GM12891 (cell line): ENCODE measurements around the gene SMIM31.

ENCODE experiments used
- DNase-seq: peaks from one replicate; pipeline ENCODE4 v3.0.0; 2011; ENCODE audit warnings: low spot score; ENCODE audit not compliant: insufficient read length
- FAIRE-seq: peaks from 2 replicates; lab custom pipeline; 2011; peaks lifted over from hg19 to GRCh38; lab: Jason Lieb, UNC
- PAX5 ChIP-seq: IDR thresholded peaks from 2 replicates; pipeline ENCODE4 v1.6.1; 2011; ENCODE audit warnings: low read length, moderate library complexity, mild to moderate bottlenecking; ENCODE audit not compliant: insufficient read depth, severe bottlenecking
- POLR2A ChIP-seq: IDR thresholded peaks from 2 replicates; pipeline ENCODE4 v1.6.1; 2011; ENCODE audit warnings: low read depth, low read length, control low read depth
- POLR2AphosphoS5 ChIP-seq: IDR thresholded peaks from 2 replicates; pipeline ENCODE4 v1.6.1; 2011; ENCODE audit warnings: low read depth, low read length, control low read depth
- POU2F2 ChIP-seq: IDR thresholded peaks from 2 replicates; pipeline ENCODE4 v1.6.1; 2011; ENCODE audit warnings: low read depth, mild to moderate bottlenecking, control low read depth, low read length, moderate library complexity
- SPI1 ChIP-seq: IDR thresholded peaks from 2 replicates; pipeline ENCODE4 v1.6.1; 2011; ENCODE audit warnings: low read depth, low read length, control low read depth
- TAF1 ChIP-seq: IDR thresholded peaks from 2 replicates; pipeline ENCODE4 v1.6.1; 2011; ENCODE audit warnings: low read depth, low read length, control low read depth

SMIM31 gene

DNA sequence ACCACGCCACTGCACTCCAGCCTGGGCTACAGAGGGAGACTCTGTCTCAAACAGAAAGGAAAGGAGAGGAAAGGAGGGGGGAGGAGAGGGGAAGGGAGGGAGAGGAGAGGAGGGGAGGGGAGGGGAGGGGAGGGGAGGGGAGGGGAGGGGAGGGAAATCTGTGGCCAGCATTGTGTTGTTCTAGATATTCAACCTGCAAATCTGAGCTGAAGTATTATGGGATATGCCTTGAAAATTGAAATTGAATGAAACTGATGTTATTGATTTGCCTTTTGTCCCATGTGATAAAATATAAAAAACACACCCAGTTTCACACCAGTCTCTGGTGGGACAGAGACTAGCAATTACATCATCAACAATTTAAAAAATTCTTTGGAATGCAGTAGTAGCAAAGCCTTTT lies 1.5 kb downstream of the SMIM31 start:
- no peak for TF ChIP-seq POLR2A
- TF ChIP-seq TAF1: no peak
- no peak for TF ChIP-seq POU2F2
- TF ChIP-seq PAX5: no peak
- no peak for TF ChIP-seq SPI1
- no peak for TF ChIP-seq POLR2AphosphoS5
- FAIRE-seq: no peak
- DNase-seq: no peak

DNA sequence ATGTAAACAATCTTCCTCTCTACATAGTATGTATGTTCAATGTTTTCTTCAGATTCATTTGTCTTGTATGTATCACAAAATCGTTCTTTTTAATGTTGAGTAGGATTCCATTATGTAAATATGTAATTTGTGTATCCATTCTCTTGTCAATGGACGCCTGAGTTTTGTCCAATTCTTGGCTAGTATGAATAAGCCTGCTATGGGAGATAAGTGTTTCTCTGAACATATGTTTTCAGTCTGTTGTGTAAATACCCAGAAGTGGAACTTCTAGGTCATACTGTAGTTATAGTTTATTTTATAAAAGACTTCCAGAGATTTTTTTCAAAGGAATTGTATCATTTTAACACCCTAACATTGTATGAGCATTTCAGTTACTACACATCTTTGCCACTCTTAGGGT lies 2.8 kb downstream of the SMIM31 start:
- DNase-seq: no peak
- FAIRE-seq: no peak
- no peak for TF ChIP-seq SPI1
- no peak for TF ChIP-seq PAX5
- no peak for TF ChIP-seq POLR2AphosphoS5
- no peak for TF ChIP-seq POLR2A
- TF ChIP-seq TAF1: no peak
- TF ChIP-seq POU2F2: no peak

DNA sequence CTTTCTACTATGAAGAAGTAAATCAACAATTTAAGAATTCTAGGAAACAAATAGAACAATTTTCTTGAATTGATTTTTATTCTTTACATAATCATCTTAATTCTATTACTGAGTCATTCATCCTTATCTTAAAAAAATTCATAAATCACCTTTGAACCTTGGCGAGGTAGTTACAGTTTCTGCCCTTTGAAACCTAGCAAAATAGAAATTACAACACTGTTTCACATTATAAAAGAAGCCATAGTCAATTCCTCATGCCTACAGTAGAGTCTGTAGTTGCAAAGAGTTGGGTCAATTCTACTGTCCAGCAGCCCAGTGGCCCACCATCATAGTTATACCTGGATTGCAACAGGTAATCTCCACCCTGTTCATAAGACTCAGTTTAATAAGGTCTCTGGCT lies 7.3 kb downstream of the SMIM31 start:
- FAIRE-seq (no peak), DNase-seq (no peak)
- no peak for TF ChIP-seq PAX5
- TF ChIP-seq SPI1: no peak
- no peak for TF ChIP-seq POLR2A
- TF ChIP-seq POU2F2: no peak
- TF ChIP-seq POLR2AphosphoS5: no peak
- no peak for TF ChIP-seq TAF1

DNA sequence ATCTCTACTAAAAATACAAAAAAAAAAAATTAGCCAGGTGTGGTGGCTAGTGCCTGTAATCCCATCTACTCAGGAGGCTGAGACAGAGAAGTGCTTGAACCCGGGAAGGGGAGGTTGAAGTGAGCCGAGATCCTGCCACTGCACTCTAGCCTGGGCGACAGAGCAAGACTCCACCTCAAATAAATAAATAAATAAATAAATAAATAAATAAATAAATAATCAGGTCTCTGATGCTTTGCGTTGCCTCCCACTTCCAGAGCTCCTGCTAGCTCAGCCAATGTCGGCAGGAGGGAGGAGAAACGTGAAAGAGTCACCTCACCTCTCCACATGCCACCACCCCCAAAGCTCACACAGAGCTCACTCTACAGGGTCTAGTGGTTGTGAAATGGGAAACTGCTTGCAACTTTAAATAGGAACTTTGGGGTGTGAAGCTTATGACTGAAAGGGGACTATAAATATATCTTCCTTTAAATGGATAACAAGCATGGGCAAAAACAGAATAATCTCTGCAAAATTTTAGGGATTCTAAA lies 7.9 kb downstream of the SMIM31 start:
- FAIRE-seq (no peak), DNase-seq (no peak)
- TF ChIP-seq POU2F2 (no peak), PAX5 (no peak), SPI1 (no peak), POLR2AphosphoS5 (no peak), TAF1 (no peak), POLR2A (no peak)

DNA sequence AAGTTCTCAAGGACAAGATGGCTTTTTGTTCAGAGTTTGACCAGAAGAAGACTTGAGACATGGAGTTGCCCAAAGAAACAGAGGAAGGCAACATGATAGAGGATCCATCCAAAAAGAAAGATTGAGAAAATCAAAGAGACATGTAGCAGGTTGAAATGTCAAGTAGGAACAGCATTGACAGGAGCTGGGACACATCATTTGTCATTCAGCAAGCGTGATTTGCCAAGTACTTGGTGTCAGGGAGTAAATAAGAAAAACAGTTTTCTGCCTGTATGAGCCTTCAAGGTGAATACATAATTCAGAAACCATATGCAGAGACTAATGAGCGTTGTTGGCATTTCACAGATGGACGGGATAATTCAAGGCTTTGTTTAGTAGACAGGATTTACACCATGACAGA lies 11.2 kb downstream of the SMIM31 start:
- FAIRE-seq (no peak), DNase-seq (no peak)
- TF ChIP-seq POU2F2 (no peak), POLR2AphosphoS5 (no peak), PAX5 (no peak), POLR2A (no peak), TAF1 (no peak), SPI1 (no peak)

DNA sequence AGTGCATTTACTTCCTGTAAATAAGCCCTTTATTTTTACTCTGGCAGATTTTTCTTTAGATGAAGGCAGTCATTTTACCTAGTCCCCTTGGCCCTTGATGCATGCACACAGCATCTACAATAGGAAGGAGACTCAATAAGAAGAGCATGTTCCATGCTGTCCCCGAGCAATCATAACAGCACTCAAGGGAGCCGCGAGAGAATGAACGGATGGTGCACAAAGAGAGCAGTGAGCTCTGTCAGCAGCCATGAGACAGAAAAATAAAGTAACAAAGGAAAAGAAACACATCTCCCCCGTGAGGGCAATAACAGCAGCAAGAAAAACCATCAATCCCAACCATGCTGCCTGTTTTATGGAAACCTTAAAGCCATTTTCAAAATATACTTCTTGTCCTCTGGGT lies 11.9 kb downstream of the SMIM31 start:
- FAIRE-seq (no peak), DNase-seq (no peak)
- TF ChIP-seq POLR2A (no peak), POU2F2 (no peak), SPI1 (no peak), TAF1 (no peak), POLR2AphosphoS5 (no peak), PAX5 (no peak)

DNA sequence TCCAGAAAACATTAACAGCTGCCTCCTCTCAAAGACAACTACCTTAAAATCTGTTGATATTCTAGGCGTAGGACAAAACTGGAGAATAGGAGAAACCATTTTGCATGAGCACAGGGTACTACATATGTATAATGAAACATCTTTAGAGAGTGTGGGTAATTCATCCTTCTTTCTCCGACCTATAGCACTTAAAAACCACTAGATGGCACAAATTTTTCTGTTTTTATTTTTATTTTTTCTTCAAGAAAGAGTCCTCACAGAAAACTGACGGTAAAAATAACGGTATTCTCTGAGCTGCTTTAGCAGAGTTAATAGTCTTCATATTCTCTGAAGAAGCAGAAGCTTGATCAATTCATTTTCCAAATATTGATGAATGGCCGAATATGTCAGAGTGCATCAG lies 14.6 kb downstream of the SMIM31 start:
- DNase-seq (no peak), FAIRE-seq (no peak)
- no peak for TF ChIP-seq POLR2A
- no peak for TF ChIP-seq SPI1
- TF ChIP-seq POU2F2: no peak
- no peak for TF ChIP-seq PAX5
- no peak for TF ChIP-seq TAF1
- TF ChIP-seq POLR2AphosphoS5: no peak

DNA sequence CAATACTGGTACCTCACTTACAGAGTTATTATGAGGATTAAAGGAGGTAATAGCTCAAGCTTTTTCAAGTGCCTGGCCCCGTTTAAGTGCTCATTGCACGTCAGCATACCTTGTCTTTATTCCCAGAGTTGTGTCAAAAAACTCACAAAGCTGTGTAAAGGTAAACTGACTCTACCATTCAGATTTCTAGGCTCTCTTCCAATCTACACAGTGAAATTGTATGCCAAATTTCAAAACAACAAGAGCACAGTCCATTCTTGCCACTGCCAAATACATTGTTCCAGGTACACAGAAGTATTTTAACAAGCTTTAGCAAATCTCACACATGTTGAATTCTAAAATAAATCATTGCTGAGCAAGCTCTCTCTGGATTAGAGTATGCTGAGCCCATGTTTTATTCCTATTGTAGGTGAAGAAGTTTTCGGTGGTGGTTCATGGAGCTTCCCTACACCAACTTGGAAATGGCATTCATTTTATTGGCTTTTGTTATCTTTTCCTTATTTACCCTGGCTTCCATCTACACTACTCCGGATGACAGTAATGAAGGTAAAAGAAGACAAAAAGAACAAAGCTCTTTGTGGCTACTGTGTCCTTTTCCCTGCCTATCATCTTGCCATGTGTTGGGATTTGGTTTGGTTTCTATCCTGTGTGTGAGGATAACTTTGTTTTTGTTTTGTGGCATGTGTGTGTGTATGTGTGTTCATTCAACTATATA lies 16.2 kb downstream of the SMIM31 start:
- no peak for TF ChIP-seq POU2F2
- TF ChIP-seq POLR2AphosphoS5: no peak
- TF ChIP-seq PAX5: no peak
- TF ChIP-seq POLR2A: no peak
- TF ChIP-seq SPI1: no peak
- no peak for TF ChIP-seq TAF1
- no peak for FAIRE-seq
- DNase-seq: no peak

DNA sequence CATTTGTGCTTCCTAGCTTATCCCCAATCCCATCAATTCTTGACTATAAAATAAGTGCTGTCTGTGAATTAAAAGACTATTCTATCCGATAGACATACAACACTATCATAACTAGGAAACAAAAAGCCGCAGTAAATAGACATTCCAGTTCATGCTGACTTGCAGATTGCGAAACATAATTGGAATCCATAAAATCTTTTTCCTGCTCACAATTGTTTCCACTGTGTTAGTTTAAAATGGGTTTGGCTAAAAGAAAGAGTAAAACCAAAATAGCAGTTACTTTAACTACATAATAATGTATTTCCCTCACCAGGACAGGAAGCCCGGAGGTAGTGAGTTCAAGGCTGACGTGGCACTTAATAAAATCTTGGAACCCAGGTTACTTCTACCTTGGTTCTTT lies 17.2 kb downstream of the SMIM31 start:
- FAIRE-seq (no peak), DNase-seq (no peak)
- TF ChIP-seq POLR2A (no peak), POU2F2 (no peak), POLR2AphosphoS5 (no peak), TAF1 (no peak), PAX5 (no peak), SPI1 (no peak)

DNA sequence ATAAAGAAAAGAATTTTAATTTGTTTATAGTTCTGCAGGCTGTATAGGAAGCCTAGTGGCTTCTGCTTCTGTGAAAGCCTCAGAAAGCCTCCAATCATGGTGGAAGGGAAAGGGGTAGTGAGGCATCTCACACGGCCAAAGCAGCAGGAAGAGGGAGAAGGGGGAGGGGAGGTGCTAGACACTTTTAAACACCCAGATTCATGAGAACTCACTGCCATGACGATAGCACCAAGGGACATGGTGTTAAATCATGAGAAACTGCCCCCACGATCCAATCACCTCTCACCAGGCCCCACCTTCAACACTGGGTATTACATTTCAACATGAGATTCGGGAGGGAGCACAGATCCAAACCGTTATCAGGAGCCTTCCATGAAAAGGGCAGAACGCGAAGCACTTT lies 18.1 kb downstream of the SMIM31 start:
- no peak for DNase-seq
- TF ChIP-seq PAX5: no peak
- TF ChIP-seq POLR2A: no peak
- no peak for TF ChIP-seq POLR2AphosphoS5
- no peak for TF ChIP-seq SPI1
- no peak for TF ChIP-seq TAF1
- no peak for TF ChIP-seq POU2F2
- no peak for FAIRE-seq
